Measurements from ENCODE around the gene RPS3A.
"Not testable (repeated sequence)": the region's sequence is repeated elsewhere in the genome, so short reads cannot be mapped to it uniquely, and the experiment has no call there.

The RPS3A gene

DNA sequence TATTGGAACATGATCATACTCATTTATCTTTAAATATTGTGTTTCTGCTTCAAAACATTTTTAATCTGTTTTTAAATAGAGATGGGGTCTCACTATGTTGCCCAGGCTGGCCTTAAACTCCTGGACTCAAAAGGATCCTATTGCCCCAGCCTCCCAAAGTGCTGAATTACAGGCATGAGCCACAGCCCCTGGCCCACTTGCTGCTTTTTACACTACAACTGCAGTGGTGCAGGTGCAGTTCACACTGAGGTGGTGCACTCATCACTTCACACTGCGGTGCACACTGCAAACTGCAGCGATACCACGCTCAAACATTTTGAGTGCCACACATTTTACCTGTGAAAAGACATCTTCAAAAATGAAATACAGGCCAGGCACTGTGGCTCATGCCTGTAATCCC, 10.8 kb downstream of the RPS3A start:
- Histone ChIP-seq H3K4me1 (ENCODE audit: control extremely low read depth in 1 of 4, control insufficient read depth in 4 of 4, insufficient read depth in 4 of 4, low read length in 3 of 4) (no peaks in the 10 kb centered on the region), H3K36me3 (ENCODE audit: control insufficient read depth in 4 of 4, insufficient read depth in 4 of 4, low read length in 3 of 4) (peaks cover 5 to 42% (median 27%) of the 10 kb centered on the region in 4 experiments), H3K9me3 (ENCODE audit: control extremely low read depth in 1 of 5, control insufficient read depth in 4 of 5, insufficient read depth in 2 of 5, low read depth in 1 of 5, low read length in 4 of 5) (no peaks in the 10 kb centered on the region), H3K4me3 (ENCODE audit: control insufficient read depth in 1 of 7, extremely low read depth in 1 of 7, insufficient read depth in 4 of 7, low read depth in 2 of 7, low read length in 6 of 7) (no peak overlapping the region), H3K27ac (ENCODE audit: insufficient read depth in 1 of 2, low read depth in 1 of 2, low read length in 2 of 2, poor library complexity in 1 of 2, severe bottlenecking in 2 of 2) (no peak overlapping the region), H3K27me3 (replicated peaks in 2 of 5; ENCODE audit: control insufficient read depth in 4 of 5, insufficient read depth in 5 of 5, low read length in 4 of 5) (no peaks in the 10 kb centered on the region)
- ChIA-PET CTCF (interaction anchor here (1.8 kb wide), 1 partner anchor 8 kb away, joined by 6 read pairs; no protein-coding TSS in a partner anchor), POLR2A (no interaction called here)
- WGBS (ENCODE audit: insufficient coverage) = 97% methylated on average over 3 of the region's 3 CpGs
- no peak for DNase-seq

DNA sequence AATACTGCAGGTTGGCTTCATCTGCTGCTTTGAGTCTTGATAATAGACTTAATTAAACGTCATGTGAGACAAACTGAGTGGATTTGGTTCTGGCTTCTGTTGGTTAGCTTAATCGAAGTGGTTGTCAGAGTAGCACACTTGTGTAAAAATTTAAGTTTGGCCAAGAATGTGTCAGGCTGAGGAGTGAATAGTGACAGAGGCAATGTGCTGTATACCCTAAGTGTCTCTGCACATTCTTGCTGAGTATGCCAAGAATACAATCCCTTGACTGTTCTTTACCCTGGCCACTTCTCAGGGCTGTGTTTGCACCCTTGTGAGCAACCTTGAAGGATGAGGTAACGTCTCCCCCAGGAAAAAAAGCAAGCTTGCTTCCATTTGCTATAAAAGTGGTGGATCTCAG, 14.9 kb downstream of the RPS3A start:
- no peak overlapping the region for H3K4me3 ChIP-seq (ENCODE audit: control insufficient read depth in 1 of 7, extremely low read depth in 1 of 7, insufficient read depth in 4 of 7, low read depth in 2 of 7, low read length in 6 of 7)
- CTCF ChIA-PET = interaction anchor here (0.9 to 3.5 kb wide), 4 partner anchors 9 to 498 kb away, joined by 3 to 14 read pairs (median 4); partner anchors contain the start of gene RPS3A
- no peaks in the 10 kb centered on the region for H3K27me3 ChIP-seq (replicated peaks in 2 of 5; ENCODE audit: control insufficient read depth in 4 of 5, insufficient read depth in 5 of 5, low read length in 4 of 5)
- POLR2A ChIA-PET = no interaction called here
- no peaks in the 10 kb centered on the region for H3K9me3 ChIP-seq (ENCODE audit: control extremely low read depth in 1 of 5, control insufficient read depth in 4 of 5, insufficient read depth in 2 of 5, low read depth in 1 of 5, low read length in 4 of 5)
- DNase-seq = no peak
- WGBS (ENCODE audit: insufficient coverage) = 100% methylated on average over 2 of the region's 3 CpGs
- H3K36me3 ChIP-seq (ENCODE audit: control insufficient read depth in 4 of 4, insufficient read depth in 4 of 4, low read length in 3 of 4) = peaks cover 0 to 13% (median 5%) of the 10 kb centered on the region in 4 experiments
- H3K27ac ChIP-seq (ENCODE audit: insufficient read depth in 1 of 2, low read depth in 1 of 2, low read length in 2 of 2, poor library complexity in 1 of 2, severe bottlenecking in 2 of 2) = no peak overlapping the region
- no peaks in the 10 kb centered on the region for H3K4me1 ChIP-seq (ENCODE audit: control extremely low read depth in 1 of 4, control insufficient read depth in 4 of 4, insufficient read depth in 4 of 4, low read length in 3 of 4)

DNA sequence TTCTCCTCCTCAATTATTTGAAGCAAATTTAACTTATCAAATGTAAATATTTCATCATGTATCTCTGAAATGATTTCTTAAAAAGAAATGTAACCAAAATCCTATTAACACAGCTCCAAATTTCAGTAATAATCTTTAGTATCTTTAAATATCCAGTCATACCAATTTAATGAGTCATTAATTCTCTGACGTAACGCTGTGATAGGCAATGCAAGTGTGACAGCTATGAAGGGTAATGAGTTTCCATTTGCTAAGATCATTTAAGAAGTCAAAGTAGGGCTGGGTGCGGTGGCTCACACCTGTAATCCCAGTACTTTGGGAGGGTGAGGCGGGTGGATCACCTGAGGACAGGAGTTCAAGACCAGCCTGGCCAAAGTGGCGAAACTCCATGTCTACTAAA, 15.6 kb downstream of the RPS3A start:
- Histone ChIP-seq H3K27ac (ENCODE audit: insufficient read depth in 1 of 2, low read depth in 1 of 2, low read length in 2 of 2, poor library complexity in 1 of 2, severe bottlenecking in 2 of 2) (no peak overlapping the region), H3K4me3 (ENCODE audit: control insufficient read depth in 1 of 7, extremely low read depth in 1 of 7, insufficient read depth in 4 of 7, low read depth in 2 of 7, low read length in 6 of 7) (no peak overlapping the region), H3K27me3 (replicated peaks in 2 of 5; ENCODE audit: control insufficient read depth in 4 of 5, insufficient read depth in 5 of 5, low read length in 4 of 5) (no peaks in the 10 kb centered on the region), H3K4me1 (ENCODE audit: control extremely low read depth in 1 of 4, control insufficient read depth in 4 of 4, insufficient read depth in 4 of 4, low read length in 3 of 4) (no peaks in the 10 kb centered on the region), H3K9me3 (ENCODE audit: control extremely low read depth in 1 of 5, control insufficient read depth in 4 of 5, insufficient read depth in 2 of 5, low read depth in 1 of 5, low read length in 4 of 5) (no peaks in the 10 kb centered on the region), H3K36me3 (ENCODE audit: control insufficient read depth in 4 of 4, insufficient read depth in 4 of 4, low read length in 3 of 4) (peaks cover 0 to 11% (median 3%) of the 10 kb centered on the region in 4 experiments)
- no peak for DNase-seq
- CTCF ChIA-PET = interaction anchor here (0.6 to 3.5 kb wide), 5 partner anchors 10 to 499 kb away, joined by 3 to 14 read pairs (median 3); partner anchors contain the start of gene RPS3A
- POLR2A ChIA-PET = no interaction called here
- 80% methylated on average over 1 of the region's 5 CpGs for WGBS (ENCODE audit: insufficient coverage)

DNA sequence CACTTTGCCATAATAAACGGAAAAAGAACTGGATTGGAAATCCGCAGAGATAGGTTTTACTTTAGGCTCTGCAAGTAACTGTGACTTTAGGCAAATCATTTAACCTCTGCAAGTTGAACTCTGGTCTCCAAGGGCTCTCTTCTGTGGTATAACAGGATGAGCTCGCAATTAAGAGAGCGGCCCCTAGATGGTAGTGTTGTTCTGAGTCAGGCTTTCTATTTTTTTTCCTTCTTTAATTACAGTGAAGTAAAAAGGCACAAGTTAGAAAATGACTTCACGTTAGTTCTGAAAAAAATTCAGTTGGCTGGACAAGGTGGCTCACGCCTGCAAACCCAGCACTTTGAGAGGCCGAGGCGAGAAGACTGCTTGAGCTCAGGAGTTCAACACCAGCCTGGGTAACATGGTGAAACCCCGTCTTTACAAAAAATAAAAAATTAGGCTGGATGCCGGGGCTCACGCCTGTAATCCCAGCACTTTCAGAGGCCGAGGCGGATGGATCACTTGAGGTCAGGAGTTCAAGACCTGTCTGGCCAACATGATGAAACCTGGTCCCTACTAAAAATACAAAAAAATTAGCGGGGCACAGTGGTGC, 18.0 kb downstream of the RPS3A start:
- WGBS (ENCODE audit: insufficient coverage) = 71% methylated on average over 10 of the region's 14 CpGs
- Histone ChIP-seq H3K27ac (ENCODE audit: insufficient read depth in 1 of 2, low read depth in 1 of 2, low read length in 2 of 2, poor library complexity in 1 of 2, severe bottlenecking in 2 of 2) (no peak overlapping the region), H3K27me3 (replicated peaks in 2 of 5; ENCODE audit: control insufficient read depth in 4 of 5, insufficient read depth in 5 of 5, low read length in 4 of 5) (no peaks in the 10 kb centered on the region), H3K4me3 (ENCODE audit: control insufficient read depth in 1 of 7, extremely low read depth in 1 of 7, insufficient read depth in 4 of 7, low read depth in 2 of 7, low read length in 6 of 7) (no peak overlapping the region), H3K9me3 (ENCODE audit: control extremely low read depth in 1 of 5, control insufficient read depth in 4 of 5, insufficient read depth in 2 of 5, low read depth in 1 of 5, low read length in 4 of 5) (no peaks in the 10 kb centered on the region), H3K36me3 (ENCODE audit: control insufficient read depth in 4 of 4, insufficient read depth in 4 of 4, low read length in 3 of 4) (peaks cover 0 to 4% (median 1%) of the 10 kb centered on the region in 4 experiments), H3K4me1 (ENCODE audit: control extremely low read depth in 1 of 4, control insufficient read depth in 4 of 4, insufficient read depth in 4 of 4, low read length in 3 of 4) (no peaks in the 10 kb centered on the region)
- CTCF ChIA-PET = interaction anchor here (0.7 to 2.5 kb wide), 11 partner anchors 8 to 643 kb away, joined by 3 to 24 read pairs (median 5); no protein-coding TSS in a partner anchor
- POLR2A ChIA-PET = interaction anchor here (0.7 kb wide), 1 partner anchor 492 kb away, joined by 3 read pairs; no protein-coding TSS in a partner anchor
- peak; percentile 59 to 84 (median 76) for DNase-seq

DNA sequence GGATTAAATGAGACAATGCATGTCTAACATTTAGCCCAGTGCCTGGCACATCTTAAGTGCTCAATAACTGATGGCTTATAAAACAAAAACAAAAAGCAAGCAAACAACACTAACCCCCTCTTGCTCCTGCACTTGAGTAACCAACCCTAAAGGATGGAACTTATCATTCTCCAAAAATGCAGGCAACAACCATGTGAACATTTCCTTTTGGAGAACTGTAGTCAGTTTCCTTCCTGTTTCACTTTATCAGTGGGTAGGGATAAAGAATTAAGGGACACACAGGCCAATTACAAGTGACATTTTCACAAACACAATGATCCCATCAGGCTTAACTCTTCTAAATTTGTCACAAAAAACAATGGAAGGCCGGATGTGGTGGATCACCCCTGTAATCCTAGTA, 30.4 kb downstream of the RPS3A start:
- ChIA-PET CTCF (interaction anchor here (0.8 to 2.6 kb wide), 3 partner anchors 8 to 12 kb away, joined by 3 to 10 read pairs (median 4); no protein-coding TSS in a partner anchor), POLR2A (no interaction called here)
- no peak for DNase-seq
- Histone ChIP-seq H3K4me1 (ENCODE audit: control extremely low read depth in 1 of 4, control insufficient read depth in 4 of 4, insufficient read depth in 4 of 4, low read length in 3 of 4) (no peaks in the 10 kb centered on the region), H3K4me3 (ENCODE audit: control insufficient read depth in 1 of 7, extremely low read depth in 1 of 7, insufficient read depth in 4 of 7, low read depth in 2 of 7, low read length in 6 of 7) (no peak overlapping the region), H3K27ac (ENCODE audit: insufficient read depth in 1 of 2, low read depth in 1 of 2, low read length in 2 of 2, poor library complexity in 1 of 2, severe bottlenecking in 2 of 2) (no peak overlapping the region), H3K9me3 (ENCODE audit: control extremely low read depth in 1 of 5, control insufficient read depth in 4 of 5, insufficient read depth in 2 of 5, low read depth in 1 of 5, low read length in 4 of 5) (no peaks in the 10 kb centered on the region), H3K36me3 (ENCODE audit: control insufficient read depth in 4 of 4, insufficient read depth in 4 of 4, low read length in 3 of 4) (no peaks in the 10 kb centered on the region), H3K27me3 (replicated peaks in 2 of 5; ENCODE audit: control insufficient read depth in 4 of 5, insufficient read depth in 5 of 5, low read length in 4 of 5) (no peaks in the 10 kb centered on the region)
- WGBS (ENCODE audit: insufficient coverage) = no CpG with 5 or more reads among the region's 1 CpG

GRCh38 chr4:151133311-151133710, 33.9 kb downstream of the RPS3A start:
- H3K27ac ChIP-seq (ENCODE audit: insufficient read depth in 1 of 2, low read depth in 1 of 2, low read length in 2 of 2, poor library complexity in 1 of 2, severe bottlenecking in 2 of 2) = no peak overlapping the region
- no peaks in the 10 kb centered on the region for H3K27me3 ChIP-seq (replicated peaks in 2 of 5; ENCODE audit: control insufficient read depth in 4 of 5, insufficient read depth in 5 of 5, low read length in 4 of 5)
- H3K36me3 ChIP-seq (ENCODE audit: control insufficient read depth in 4 of 4, insufficient read depth in 4 of 4, low read length in 3 of 4) = no peaks in the 10 kb centered on the region
- POLR2A ChIA-PET = no interaction called here
- WGBS (ENCODE audit: insufficient coverage) = 97% methylated on average over 5 of the region's 5 CpGs
- H3K9me3 ChIP-seq (ENCODE audit: control extremely low read depth in 1 of 5, control insufficient read depth in 4 of 5, insufficient read depth in 2 of 5, low read depth in 1 of 5, low read length in 4 of 5) = no peaks in the 10 kb centered on the region
- CTCF ChIA-PET = no interaction called here
- no peak overlapping the region for H3K4me3 ChIP-seq (ENCODE audit: control insufficient read depth in 1 of 7, extremely low read depth in 1 of 7, insufficient read depth in 4 of 7, low read depth in 2 of 7, low read length in 6 of 7)
- no peak for DNase-seq
- no peaks in the 10 kb centered on the region for H3K4me1 ChIP-seq (ENCODE audit: control extremely low read depth in 1 of 4, control insufficient read depth in 4 of 4, insufficient read depth in 4 of 4, low read length in 3 of 4)

DNA sequence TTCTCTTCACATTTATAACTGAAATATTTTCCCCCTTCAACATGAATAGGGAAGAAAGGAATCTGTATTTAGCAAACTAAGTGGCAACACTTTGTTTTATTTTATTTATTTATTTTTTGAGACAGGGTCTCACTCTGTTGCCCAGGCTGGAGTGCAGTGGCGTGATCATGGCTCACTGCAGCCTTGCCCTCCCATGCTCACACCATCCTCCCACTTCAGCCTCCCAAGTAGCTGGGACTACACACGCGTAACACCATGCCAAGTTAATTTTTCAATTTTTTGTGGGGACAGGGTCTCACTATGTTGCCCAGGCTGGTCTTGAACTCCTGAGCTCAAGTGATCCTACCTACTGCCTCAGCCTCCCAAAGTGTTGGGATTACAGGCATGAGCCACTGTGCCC, 36.6 kb downstream of the RPS3A start:
- DNase-seq; H3K4me3 ChIP-seq (ENCODE audit: control insufficient read depth in 1 of 7, extremely low read depth in 1 of 7, insufficient read depth in 4 of 7, low read depth in 2 of 7, low read length in 6 of 7); CTCF ChIA-PET; POLR2A ChIA-PET; H3K9me3 ChIP-seq (ENCODE audit: control extremely low read depth in 1 of 5, control insufficient read depth in 4 of 5, insufficient read depth in 2 of 5, low read depth in 1 of 5, low read length in 4 of 5); H3K27ac ChIP-seq (ENCODE audit: insufficient read depth in 1 of 2, low read depth in 1 of 2, low read length in 2 of 2, poor library complexity in 1 of 2, severe bottlenecking in 2 of 2); H3K4me1 ChIP-seq (ENCODE audit: control extremely low read depth in 1 of 4, control insufficient read depth in 4 of 4, insufficient read depth in 4 of 4, low read length in 3 of 4); H3K27me3 ChIP-seq (replicated peaks in 2 of 5; ENCODE audit: control insufficient read depth in 4 of 5, insufficient read depth in 5 of 5, low read length in 4 of 5); H3K36me3 ChIP-seq (ENCODE audit: control insufficient read depth in 4 of 4, insufficient read depth in 4 of 4, low read length in 3 of 4): not testable (repeated sequence)
- WGBS (ENCODE audit: insufficient coverage) = 92% methylated on average over 3 of the region's 3 CpGs
